Brain microvascular endothelial cell (primary cell): ENCODE measurements around the gene OSTC.

Experiments used
- DNase-seq: peaks from one replicate; pipeline ENCODE4 v3.0.0-alpha.2; 2020
- H3K27ac ChIP-seq: fragments of 250-450 bp; sonication (Bioruptor Pico); 2 replicates; pipeline ENCODE4 v1.5.1; 2020; ENCODE audit warnings: mild to moderate bottlenecking, moderate library complexity
- H3K27me3 ChIP-seq: fragments of 250-450 bp; sonication (Bioruptor Pico); replicated peaks from 2 replicates; pipeline ENCODE4 v1.5.1; 2020; ENCODE audit warnings: mild to moderate bottlenecking
- H3K36me3 ChIP-seq: fragments of 250-450 bp; sonication (Bioruptor Pico); replicated peaks from 2 replicates; pipeline ENCODE4 v1.5.1; 2020; ENCODE audit warnings: mild to moderate bottlenecking
- H3K4me3 ChIP-seq: 2 replicates; pipeline ENCODE4 v1.5.1; 2011; ENCODE audit warnings: low read depth, mild to moderate bottlenecking, control low read depth, low read length, moderate library complexity
- CTCF ChIP-seq: IDR thresholded peaks from 2 replicates; pipeline ENCODE4 v1.5.1; 2011; ENCODE audit warnings: low read depth, mild to moderate bottlenecking, moderate library complexity, low read length, control low read depth, inconsistent platforms; ENCODE audit errors: missing control alignments
- in situ Hi-C: cut with HindIII; loops from 2 replicates; pipeline ENCODE4 v1.10.0; 2017; ENCODE audit warnings: low sequenced_read_pairs, low pct_ligation_motif_present

Gene OSTC

GRCh38 chr4:108690738-108691137 lies 40.3 kb downstream of the OSTC start:
- TF ChIP-seq CTCF: no peak
- Histone ChIP-seq H3K27ac (no peak overlapping the region), H3K4me3 (no peak overlapping the region), H3K27me3 (no peaks in the 10 kb centered on the region), H3K36me3 (no peaks in the 10 kb centered on the region)
- in situ Hi-C loops: loop anchor here (25.0 kb wide), 1 partner anchor 722 kb away; no protein-coding TSS in a partner anchor
- DNase-seq: no peak

- Histone ChIP-seq H3K27me3 (no peaks in the 10 kb centered on the region), H3K4me3 (no peak overlapping the region), H3K27ac (no peak overlapping the region), H3K36me3 (no peaks in the 10 kb centered on the region)
- in situ Hi-C loops: loop anchor here (25.0 kb wide), 1 partner anchor 719 kb away; no protein-coding TSS in a partner anchor
- TF ChIP-seq CTCF: no peak
- DNase-seq: no peak
These were observed 42.8 kb downstream of the OSTC start for GRCh38 chr4:108693211-108693610.

GRCh38 chr4:108693819-108694218 lies 43.4 kb downstream of the OSTC start:
- TF ChIP-seq CTCF: no peak
- in situ Hi-C loops: loop anchor here (25.0 kb wide), 1 partner anchor 718 kb away; no protein-coding TSS in a partner anchor
- no peaks in the 10 kb centered on the region for H3K36me3 ChIP-seq
- no peaks in the 10 kb centered on the region for H3K27me3 ChIP-seq
- no peak for DNase-seq
- no peak overlapping the region for H3K27ac ChIP-seq
- no peak overlapping the region for H3K4me3 ChIP-seq

- no peaks in the 10 kb centered on the region for H3K36me3 ChIP-seq
- in situ Hi-C loops: loop anchor here (25.0 kb wide), 1 partner anchor 718 kb away; no protein-coding TSS in a partner anchor
These were observed 44.0 kb downstream of the OSTC start for GRCh38 chr4:108694423-108694822.

GRCh38 chr4:108695062-108695461 lies 44.7 kb downstream of the OSTC start:
- no peaks in the 10 kb centered on the region for H3K36me3 ChIP-seq
- in situ Hi-C loops: loop anchor here (25.0 kb wide), 1 partner anchor 717 kb away; no protein-coding TSS in a partner anchor
- no peak overlapping the region for H3K4me3 ChIP-seq
- no peak for DNase-seq
- no peaks in the 10 kb centered on the region for H3K27me3 ChIP-seq
- no peak for TF ChIP-seq CTCF
- no peak overlapping the region for H3K27ac ChIP-seq

More at GRCh38 chr4:108694423-108694822, 44.0 kb downstream of the OSTC start:
- Histone ChIP-seq H3K4me3 (no peak overlapping the region), H3K27ac (no peak overlapping the region), H3K27me3 (no peaks in the 10 kb centered on the region)
- TF ChIP-seq CTCF: no peak
- DNase-seq: no peak

GRCh38 chr4:108696160-108696559 lies 45.8 kb downstream of the OSTC start:
- H3K36me3 ChIP-seq: no peaks in the 10 kb centered on the region
- no peak for DNase-seq
- no peak overlapping the region for H3K4me3 ChIP-seq
- no peak for TF ChIP-seq CTCF
- H3K27me3 ChIP-seq: no peaks in the 10 kb centered on the region
- in situ Hi-C loops: loop anchor here (25.0 kb wide), 1 partner anchor 716 kb away; no protein-coding TSS in a partner anchor
- no peak overlapping the region for H3K27ac ChIP-seq
